HEK293 (cell line): ENCODE measurements around the gene TAX1BP1.

ENCODE experiments used
- CTCF ChIA-PET: fragments of 350-600 bp; formaldehyde crosslinking; extraction: SDS; loops from one replicate; lab custom pipeline; 2021; ENCODE audit warnings: antibody characterized with exemption; lab: Yijun Ruan, JAX
- POLR2A ChIA-PET: fragments of 300-600 bp; formaldehyde crosslinking; extraction: SDS; loops from one replicate; lab custom pipeline; 2020; ENCODE audit warnings: antibody characterized with exemption, inconsistent platforms; lab: Yijun Ruan, JAX
- H3K27ac ChIP-seq: fragments of 200-500 bp; sonication (Bioruptor generic); 2 replicates; pipeline ENCODE4 v1.5.1; 2014; ENCODE audit warnings: low read depth, low read length, control low read depth, inconsistent platforms; ENCODE audit errors: extremely low read depth
- H3K36me3 ChIP-seq, 2 experiments: fragments of 200-500 bp in 1 of 2; sonication (Bioruptor generic) in 1 of 2; 1 replicate in 1 of 2; 2 replicates in 1 of 2; pipeline ENCODE4 v1.5.1; 2014 to 2017; ENCODE audit warnings: inconsistent platforms in 2 of 2, low read length in 2 of 2; ENCODE audit not compliant: control insufficient read depth in 2 of 2, insufficient read depth in 1 of 2
- H3K4me1 ChIP-seq: fragments of 200-500 bp; sonication (Bioruptor generic); 2 replicates; pipeline ENCODE4 v1.5.1; 2014; ENCODE audit warnings: mild to moderate bottlenecking, low read length, inconsistent platforms; ENCODE audit not compliant: control insufficient read depth, insufficient read depth
- H3K4me3 ChIP-seq: 2 replicates; pipeline ENCODE4 v1.5.1; 2011; ENCODE audit warnings: low read depth, mild to moderate bottlenecking, control low read depth, low read length, moderate library complexity
- H3K9me3 ChIP-seq: fragments of 200-500 bp; sonication (Bioruptor generic); 2 replicates; pipeline ENCODE4 v1.5.1; 2014; ENCODE audit warnings: low read depth, low read length, inconsistent platforms; ENCODE audit not compliant: control insufficient read depth, insufficient read depth
- GFI1B ChIP-seq: fragments of 450-650 bp; formaldehyde crosslinking; IDR thresholded peaks from 2 replicates; pipeline ENCODE4 v1.5.1; 2016; ENCODE audit warnings: missing biosample characterization, missing genetic modification characterization
- KLF16 ChIP-seq: fragments of 450-650 bp; formaldehyde crosslinking; IDR thresholded peaks from 2 replicates; pipeline ENCODE4 v1.5.1; 2017; ENCODE audit warnings: missing biosample characterization, missing genetic modification characterization
- KLF17 ChIP-seq: fragments of 450-650 bp; formaldehyde crosslinking; IDR thresholded peaks from 2 replicates; pipeline ENCODE4 v1.5.1; 2016; ENCODE audit warnings: missing biosample characterization, missing genetic modification characterization
- KLF9 ChIP-seq: fragments of 450-650 bp; formaldehyde crosslinking; IDR thresholded peaks from 2 replicates; pipeline ENCODE4 v1.5.1; 2016; ENCODE audit warnings: missing biosample characterization, missing genetic modification characterization, low read depth
- OSR2 ChIP-seq: fragments of 450-650 bp; formaldehyde crosslinking; IDR thresholded peaks from 2 replicates; pipeline ENCODE4 v1.5.1; 2016; ENCODE audit warnings: missing biosample characterization, missing genetic modification characterization
- SP3 ChIP-seq: fragments of 450-650 bp; formaldehyde crosslinking; IDR thresholded peaks from 2 replicates; pipeline ENCODE4 v1.5.1; 2016; ENCODE audit warnings: missing biosample characterization, missing genetic modification characterization
- TCF7L2 ChIP-seq: IDR thresholded peaks from 2 replicates; pipeline ENCODE4 v1.6.1; 2011; ENCODE audit warnings: low read depth, mild to moderate bottlenecking, inconsistent platforms, low read length, moderate library complexity, borderline replicate concordance
- ZBTB49 ChIP-seq: fragments of 450-650 bp; formaldehyde crosslinking; IDR thresholded peaks from 2 replicates; pipeline ENCODE4 v1.5.1; 2016; ENCODE audit warnings: missing biosample characterization, missing genetic modification characterization, low read depth
- ZFP69B ChIP-seq: fragments of 450-650 bp; formaldehyde crosslinking; IDR thresholded peaks from 2 replicates; pipeline ENCODE4 v1.5.1; 2016; ENCODE audit warnings: missing biosample characterization, missing genetic modification characterization
- ZNF140 ChIP-seq: fragments of 450-650 bp; formaldehyde crosslinking; IDR thresholded peaks from 2 replicates; pipeline ENCODE4 v1.5.1; 2016; ENCODE audit warnings: missing biosample characterization, missing genetic modification characterization
- ZNF350 ChIP-seq: fragments of 450-650 bp; formaldehyde crosslinking; IDR thresholded peaks from 2 replicates; pipeline ENCODE4 v1.5.0; 2017; ENCODE audit warnings: missing biosample characterization, mild to moderate bottlenecking, missing genetic modification characterization
- ZNF362 ChIP-seq: fragments of 450-650 bp; formaldehyde crosslinking; IDR thresholded peaks from 2 replicates; pipeline ENCODE4 v1.5.1; 2016; ENCODE audit warnings: missing biosample characterization, missing genetic modification characterization
- ZNF366 ChIP-seq: fragments of 450-650 bp; formaldehyde crosslinking; conservative IDR thresholded peaks from 2 replicates; pipeline ENCODE4 v1.5.1; 2016; ENCODE audit warnings: missing biosample characterization, missing genetic modification characterization
- ZNF623 ChIP-seq: fragments of 450-650 bp; formaldehyde crosslinking; IDR thresholded peaks from 2 replicates; pipeline ENCODE4 v1.5.1; 2016; ENCODE audit warnings: missing biosample characterization, missing genetic modification characterization
- ZNF658 ChIP-seq: fragments of 450-650 bp; formaldehyde crosslinking; IDR thresholded peaks from 2 replicates; pipeline ENCODE4; 2016; ENCODE audit warnings: missing biosample characterization, missing genetic modification characterization
- ZNF670 ChIP-seq: fragments of 450-650 bp; formaldehyde crosslinking; IDR thresholded peaks from 2 replicates; pipeline ENCODE4 v1.5.1; 2016; ENCODE audit warnings: missing biosample characterization, missing genetic modification characterization, low read depth
- ZSCAN16 ChIP-seq: fragments of 450-650 bp; formaldehyde crosslinking; IDR thresholded peaks from 2 replicates; pipeline ENCODE4 v1.5.1; 2016; ENCODE audit warnings: missing biosample characterization, missing genetic modification characterization
- TF ChIP-seq, protein P1 (sequence below): fragments of 450-650 bp; formaldehyde crosslinking; IDR thresholded peaks from 2 replicates; pipeline ENCODE4; 2016; ENCODE audit warnings: missing biosample characterization, missing genetic modification characterization
- TF ChIP-seq, protein P2 (sequence below): fragments of 450-650 bp; formaldehyde crosslinking; IDR thresholded peaks from 2 replicates; pipeline ENCODE4 v1.5.1; 2016; ENCODE audit warnings: missing biosample characterization, missing genetic modification characterization

TAX1BP1 gene

DNA sequence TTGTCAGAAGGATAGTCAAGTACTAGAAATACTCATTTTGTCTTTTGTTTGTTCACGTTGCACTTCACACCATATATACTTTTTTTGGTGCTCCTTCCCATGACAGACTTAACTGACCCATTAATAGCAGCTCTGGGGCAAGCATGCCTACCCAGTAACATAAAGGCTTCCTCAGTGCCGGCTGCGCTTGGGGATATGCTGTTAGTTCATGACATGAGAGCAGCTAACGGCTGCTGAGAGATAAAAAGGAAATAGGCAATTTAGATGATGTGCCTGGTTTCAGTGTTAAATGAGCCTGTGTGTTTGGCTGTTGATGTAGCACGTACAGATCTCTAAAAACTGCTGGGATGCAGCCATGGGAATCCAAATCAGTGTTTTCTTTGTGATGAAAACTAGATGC lies 86.4 kb downstream of the TAX1BP1 start:
- CTCF ChIA-PET, result no interaction called here
- no peak overlapping the region for H3K27ac ChIP-seq
- TF ChIP-seq, protein P1, sequence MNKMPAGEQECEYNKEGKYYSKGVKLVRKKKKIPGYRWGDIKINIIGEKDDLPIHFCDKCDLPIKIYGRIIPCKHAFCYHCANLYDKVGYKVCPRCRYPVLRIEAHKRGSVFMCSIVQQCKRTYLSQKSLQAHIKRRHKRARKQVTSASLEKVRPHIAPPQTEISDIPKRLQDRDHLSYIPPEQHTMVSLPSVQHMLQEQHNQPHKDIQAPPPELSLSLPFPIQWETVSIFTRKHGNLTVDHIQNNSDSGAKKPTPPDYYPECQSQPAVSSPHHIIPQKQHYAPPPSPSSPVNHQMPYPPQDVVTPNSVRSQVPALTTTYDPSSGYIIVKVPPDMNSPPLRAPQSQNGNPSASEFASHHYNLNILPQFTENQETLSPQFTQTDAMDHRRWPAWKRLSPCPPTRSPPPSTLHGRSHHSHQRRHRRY, result no peak
- TF ChIP-seq OSR2 (tag by site-specific recombination) (no peak), SP3 (tag by site-specific recombination) (no peak), ZFP69B (no peak), GFI1B (tag by site-specific recombination) (no peak), TCF7L2 (no peak), ZNF350 (tag by site-specific recombination) (no peak), ZNF658 (tag by site-specific recombination) (no peak), ZNF670 (no peak), ZNF362 (tag by site-specific recombination) (no peak), KLF17 (tag by site-specific recombination) (no peak), KLF16 (tag by site-specific recombination) (no peak), ZNF140 (tag by site-specific recombination) (no peak), ZNF623 (tag by site-specific recombination) (no peak), ZSCAN16 (no peak), ZBTB49 (tag by site-specific recombination) (no peak), ZNF366 (no peak), KLF9 (tag by site-specific recombination) (no peak)
- TF ChIP-seq, protein P2, sequence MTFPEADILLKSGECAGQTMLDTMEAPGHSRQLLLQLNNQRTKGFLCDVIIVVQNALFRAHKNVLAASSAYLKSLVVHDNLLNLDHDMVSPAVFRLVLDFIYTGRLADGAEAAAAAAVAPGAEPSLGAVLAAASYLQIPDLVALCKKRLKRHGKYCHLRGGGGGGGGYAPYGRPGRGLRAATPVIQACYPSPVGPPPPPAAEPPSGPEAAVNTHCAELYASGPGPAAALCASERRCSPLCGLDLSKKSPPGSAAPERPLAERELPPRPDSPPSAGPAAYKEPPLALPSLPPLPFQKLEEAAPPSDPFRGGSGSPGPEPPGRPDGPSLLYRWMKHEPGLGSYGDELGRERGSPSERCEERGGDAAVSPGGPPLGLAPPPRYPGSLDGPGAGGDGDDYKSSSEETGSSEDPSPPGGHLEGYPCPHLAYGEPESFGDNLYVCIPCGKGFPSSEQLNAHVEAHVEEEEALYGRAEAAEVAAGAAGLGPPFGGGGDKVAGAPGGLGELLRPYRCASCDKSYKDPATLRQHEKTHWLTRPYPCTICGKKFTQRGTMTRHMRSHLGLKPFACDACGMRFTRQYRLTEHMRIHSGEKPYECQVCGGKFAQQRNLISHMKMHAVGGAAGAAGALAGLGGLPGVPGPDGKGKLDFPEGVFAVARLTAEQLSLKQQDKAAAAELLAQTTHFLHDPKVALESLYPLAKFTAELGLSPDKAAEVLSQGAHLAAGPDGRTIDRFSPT (tag by site-specific recombination), result no peak
- H3K9me3 ChIP-seq, result no peaks in the 10 kb centered on the region
- no peaks in the 10 kb centered on the region for H3K4me1 ChIP-seq
- H3K36me3 ChIP-seq, result peaks cover 6 to 11% of the 10 kb centered on the region in 2 experiments
- H3K4me3 ChIP-seq, result no peak overlapping the region
- POLR2A ChIA-PET, result no interaction called here
